Vagina (tissue), 2 donors: Measurements from ENCODE around the gene IHH. TPM values are rescaled to one million over a fixed set of nuclear protein-coding genes. Genes with fewer than 3 reads are reported as not detected.

ENCODE experiments used
- DNase-seq, 2 donors: peaks; one replicate each; pipeline ENCODE4 v3.0.0-alpha.2; 2017; ENCODE audit errors: extremely low spot score in 2 of 2
- H3K27ac ChIP-seq: fragments of 200-600 bp; sonication (generic); one replicate; pipeline ENCODE4 v1.5.1; 2019
- H3K27me3 ChIP-seq: fragments of 200-600 bp; sonication (generic); one replicate; pipeline ENCODE4 v1.5.1; 2019
- H3K36me3 ChIP-seq, 2 donors: fragments of 200-600 bp; sonication (generic); one replicate each; pipeline ENCODE4 v1.5.1; 2017 to 2019
- H3K4me1 ChIP-seq: fragments of 200-600 bp; sonication (generic); one replicate; pipeline ENCODE4 v1.5.1; 2019
- H3K4me3 ChIP-seq, 2 donors: fragments of 200-600 bp; sonication (generic); 1 replicate in 1 of 2; 2 replicates in 1 of 2; pipeline ENCODE4 v1.5.1; 2016 to 2019
- H3K9me3 ChIP-seq: fragments of 200-600 bp; sonication (generic); one replicate; pipeline ENCODE4 v1.5.1; 2019
- POLR2A ChIP-seq, 2 donors: fragments of 450-650 bp; IDR thresholded peaks; one replicate each; pipeline ENCODE4 v1.6.1; 2017; ENCODE audit warnings: antibody characterized with exemption in 2 of 2, mild to moderate bottlenecking in 2 of 2, moderate library complexity in 2 of 2
- POLR2AphosphoS5 ChIP-seq, 2 donors: sonication (generic); formaldehyde crosslinking; IDR thresholded peaks; one replicate each; pipeline ENCODE4 v1.9.0; 2017; ENCODE audit warnings: antibody characterized with exemption in 2 of 2, mild to moderate bottlenecking in 2 of 2, low read depth in 1 of 2; ENCODE audit not compliant: insufficient read depth in 1 of 2
- intact Hi-C: fragments of 100-400 bp; cut with DNase I; formaldehyde crosslinking; loops from one replicate; pipeline ENCODE4 v1.15.1; 2023
- total RNA-seq: library from RNA; depleted of rRNA; stranded (reverse); fragments of >200 nt; gene quantifications from one replicate; pipeline ENCODE4 v1.2.3, GENCODE V29; 2016
- TF ChIP-seq, protein P1 (sequence below), 3 experiments: fragments of 450-650 bp in 2 of 3; fragments of 200-600 bp in 1 of 3; sonication (generic) in 1 of 3; IDR thresholded peaks; one replicate each; pipeline ENCODE4 v1.5.1; 2017 to 2019; ENCODE audit warnings: antibody characterized with exemption in 3 of 3, mild to moderate bottlenecking in 2 of 3, moderate library complexity in 2 of 3

Gene IHH
- total RNA-seq, 1 donor from 2014 or later, result not detected

DNA sequence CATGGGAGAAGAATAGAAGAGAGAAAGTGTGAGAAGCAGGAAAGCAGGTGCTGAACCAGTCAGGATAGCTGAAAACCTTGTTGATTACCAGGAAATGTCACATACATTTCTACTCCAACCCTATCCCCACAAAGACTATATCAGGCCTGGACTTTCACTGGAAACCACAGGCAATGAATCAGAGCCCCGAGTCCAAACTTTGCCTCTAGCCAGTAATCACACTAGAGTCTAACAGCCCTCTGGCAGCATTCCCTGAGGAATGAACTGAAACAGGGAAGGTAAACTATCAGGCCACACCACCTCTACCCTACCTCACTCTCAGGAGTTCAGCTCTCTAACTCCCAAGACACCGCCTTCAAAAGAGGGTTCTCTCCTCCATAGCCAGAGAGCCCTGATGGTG lies 18.7 kb upstream of the IHH start:
- no peak for DNase-seq
- intact Hi-C loops, result no loop called here
- Histone ChIP-seq H3K4me1 (peaks cover 4% of the 10 kb centered on the region), H3K9me3 (no peaks in the 10 kb centered on the region), H3K36me3 (peaks cover 0 to 31% of the 10 kb centered on the region in 2 donors), H3K27ac (no peak overlapping the region), H3K4me3 (no peak overlapping the region), H3K27me3 (no peaks in the 10 kb centered on the region)
- no peak for TF ChIP-seq POLR2AphosphoS5 (IDR thresholded peaks at IDR 0.05; ENCODE audit: insufficient read depth in 1 of 2, low read depth in 1 of 2)
- no peak for TF ChIP-seq POLR2A (IDR thresholded peaks at IDR 0.05)
- TF ChIP-seq, protein P1, sequence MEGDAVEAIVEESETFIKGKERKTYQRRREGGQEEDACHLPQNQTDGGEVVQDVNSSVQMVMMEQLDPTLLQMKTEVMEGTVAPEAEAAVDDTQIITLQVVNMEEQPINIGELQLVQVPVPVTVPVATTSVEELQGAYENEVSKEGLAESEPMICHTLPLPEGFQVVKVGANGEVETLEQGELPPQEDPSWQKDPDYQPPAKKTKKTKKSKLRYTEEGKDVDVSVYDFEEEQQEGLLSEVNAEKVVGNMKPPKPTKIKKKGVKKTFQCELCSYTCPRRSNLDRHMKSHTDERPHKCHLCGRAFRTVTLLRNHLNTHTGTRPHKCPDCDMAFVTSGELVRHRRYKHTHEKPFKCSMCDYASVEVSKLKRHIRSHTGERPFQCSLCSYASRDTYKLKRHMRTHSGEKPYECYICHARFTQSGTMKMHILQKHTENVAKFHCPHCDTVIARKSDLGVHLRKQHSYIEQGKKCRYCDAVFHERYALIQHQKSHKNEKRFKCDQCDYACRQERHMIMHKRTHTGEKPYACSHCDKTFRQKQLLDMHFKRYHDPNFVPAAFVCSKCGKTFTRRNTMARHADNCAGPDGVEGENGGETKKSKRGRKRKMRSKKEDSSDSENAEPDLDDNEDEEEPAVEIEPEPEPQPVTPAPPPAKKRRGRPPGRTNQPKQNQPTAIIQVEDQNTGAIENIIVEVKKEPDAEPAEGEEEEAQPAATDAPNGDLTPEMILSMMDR (IDR thresholded peaks at IDR 0.05), result no peak

DNA sequence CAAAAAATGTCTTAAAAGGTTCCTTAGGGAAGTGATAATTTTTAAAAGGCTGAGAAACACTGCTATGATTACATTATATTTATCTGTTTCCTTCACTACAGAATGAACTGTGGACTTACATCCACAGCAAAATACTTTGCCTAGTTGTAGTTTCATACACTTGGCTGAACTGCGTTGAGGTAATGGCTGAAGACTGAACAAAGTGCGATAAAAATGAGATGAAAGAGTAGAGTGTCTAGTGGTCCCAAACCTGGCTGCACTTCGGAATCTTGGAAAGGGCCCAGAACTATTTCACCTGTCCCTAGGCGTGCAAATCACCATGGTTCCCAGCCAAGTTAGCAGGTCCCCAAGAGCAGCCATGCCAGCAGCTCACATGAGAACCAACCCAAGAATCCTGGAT lies 18.2 kb upstream of the IHH start:
- DNase-seq, result no peak
- H3K4me1 ChIP-seq, result peaks cover 4% of the 10 kb centered on the region
- H3K9me3 ChIP-seq, result no peaks in the 10 kb centered on the region
- TF ChIP-seq POLR2AphosphoS5 (IDR thresholded peaks at IDR 0.05; ENCODE audit: insufficient read depth in 1 of 2, low read depth in 1 of 2) (no peak), POLR2A (IDR thresholded peaks at IDR 0.05) (no peak)
- TF ChIP-seq, protein P1 (IDR thresholded peaks at IDR 0.05), result no peak
- H3K27me3 ChIP-seq, result no peaks in the 10 kb centered on the region
- intact Hi-C loops, result no loop called here
- no peak overlapping the region for H3K4me3 ChIP-seq
- H3K27ac ChIP-seq, result no peak overlapping the region
- H3K36me3 ChIP-seq, result peaks cover 0 to 31% of the 10 kb centered on the region in 2 donors

DNA sequence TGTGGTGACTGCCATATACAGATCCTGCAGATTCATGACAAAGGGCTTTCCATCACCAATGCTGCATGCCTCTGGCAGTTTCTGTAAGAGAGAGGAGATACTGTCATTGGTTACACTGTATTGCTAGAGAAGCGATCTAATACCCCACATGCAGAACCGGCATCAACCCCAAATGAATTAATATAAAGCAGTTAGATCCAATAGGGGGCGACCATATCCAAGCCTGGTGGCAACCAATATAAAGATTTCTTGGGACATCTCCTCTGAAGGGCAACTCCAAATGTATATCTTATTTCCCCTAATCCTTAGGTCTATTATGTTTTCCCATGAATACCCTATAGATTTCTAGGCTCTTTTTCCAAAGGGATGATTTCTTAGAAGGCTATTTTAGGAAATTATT lies 17.4 kb upstream of the IHH start:
- Histone ChIP-seq H3K4me1 (peaks cover 4% of the 10 kb centered on the region), H3K27ac (no peak overlapping the region), H3K9me3 (no peaks in the 10 kb centered on the region), H3K36me3 (peaks cover 0 to 31% of the 10 kb centered on the region in 2 donors), H3K27me3 (no peaks in the 10 kb centered on the region), H3K4me3 (no peak overlapping the region)
- intact Hi-C loops, result no loop called here
- no peak for DNase-seq
- TF ChIP-seq POLR2AphosphoS5 (IDR thresholded peaks at IDR 0.05; ENCODE audit: insufficient read depth in 1 of 2, low read depth in 1 of 2), result no peak
- TF ChIP-seq, protein P1 (IDR thresholded peaks at IDR 0.05), result no peak
- TF ChIP-seq POLR2A (IDR thresholded peaks at IDR 0.05), result no peak

DNA sequence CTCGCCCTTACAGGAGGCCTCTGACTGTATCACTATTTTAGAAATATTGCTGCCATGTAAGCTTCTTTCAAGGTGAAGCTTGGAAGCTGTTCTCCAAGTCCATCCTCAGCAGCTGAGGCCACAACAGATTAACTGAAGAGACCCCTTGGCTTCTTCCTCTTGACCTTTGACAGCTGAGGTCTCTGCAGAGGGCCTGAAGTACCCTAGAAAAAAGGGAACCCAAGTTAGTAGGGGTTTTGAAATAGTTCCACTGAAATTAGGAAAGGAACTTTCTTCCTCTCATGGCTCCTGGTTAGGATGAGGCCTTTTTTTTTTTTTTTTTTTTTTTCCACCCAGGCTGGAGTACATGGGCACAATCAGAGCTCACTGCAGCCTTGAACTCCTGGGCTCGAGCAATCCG lies 15.5 kb upstream of the IHH start:
- H3K27me3 ChIP-seq, result no peaks in the 10 kb centered on the region
- no peak overlapping the region for H3K27ac ChIP-seq
- H3K4me3 ChIP-seq, result no peak overlapping the region
- no peaks in the 10 kb centered on the region for H3K4me1 ChIP-seq
- no peak for TF ChIP-seq POLR2A (IDR thresholded peaks at IDR 0.05)
- TF ChIP-seq POLR2AphosphoS5 (IDR thresholded peaks at IDR 0.05; ENCODE audit: insufficient read depth in 1 of 2, low read depth in 1 of 2), result no peak
- TF ChIP-seq, protein P1 (IDR thresholded peaks at IDR 0.05), result no peak
- no peak for DNase-seq
- peaks cover 0 to 31% of the 10 kb centered on the region in 2 donors for H3K36me3 ChIP-seq
- H3K9me3 ChIP-seq, result no peaks in the 10 kb centered on the region
- intact Hi-C loops, result no loop called here

DNA sequence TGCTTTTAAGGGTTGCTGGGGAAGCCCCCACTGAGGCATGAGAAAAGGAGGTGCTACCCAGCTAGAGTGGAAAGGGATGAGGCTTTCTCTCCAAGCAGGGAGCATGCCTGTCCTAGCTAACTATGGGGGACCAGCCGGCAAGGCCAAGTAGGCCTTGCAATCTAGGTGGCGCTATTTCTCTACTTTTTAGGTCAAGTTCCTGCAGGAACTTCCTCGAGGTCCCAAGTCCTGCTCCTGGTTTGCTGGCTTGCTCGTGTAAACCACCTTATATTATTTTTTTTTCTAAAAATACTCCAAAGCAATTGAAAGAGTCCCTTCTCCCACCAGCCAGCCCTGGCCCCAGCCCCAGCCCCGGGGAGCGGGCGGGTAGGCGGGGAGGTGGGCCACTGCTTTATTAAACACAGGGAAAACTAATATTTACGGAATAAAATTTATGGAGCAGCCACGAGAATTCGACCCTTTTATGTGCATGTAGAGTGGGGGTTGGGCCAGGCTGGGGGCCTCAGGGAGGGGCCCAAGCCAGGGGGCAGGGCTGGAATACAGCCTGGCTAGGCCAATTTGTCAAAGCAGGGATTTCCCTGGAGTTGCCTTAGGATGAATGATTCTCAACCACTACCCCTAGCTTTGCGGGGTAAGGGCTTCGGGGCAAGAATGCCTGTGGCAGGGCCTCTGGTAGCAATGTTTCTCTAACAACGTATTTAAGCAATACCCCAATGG lies 12.8 kb upstream of the IHH start:
- no peak for DNase-seq
- TF ChIP-seq POLR2A (IDR thresholded peaks at IDR 0.05), result no peak
- TF ChIP-seq, protein P1 (IDR thresholded peaks at IDR 0.05), result no peak
- TF ChIP-seq POLR2AphosphoS5 (IDR thresholded peaks at IDR 0.05; ENCODE audit: insufficient read depth in 1 of 2, low read depth in 1 of 2), result no peak
- intact Hi-C loops, result no loop called here
- Histone ChIP-seq H3K4me1 (no peaks in the 10 kb centered on the region), H3K9me3 (no peaks in the 10 kb centered on the region), H3K36me3 (peaks cover 0 to 31% of the 10 kb centered on the region in 2 donors), H3K27me3 (no peaks in the 10 kb centered on the region), H3K27ac (no peak overlapping the region), H3K4me3 (no peak overlapping the region)
